ENCODE results near the gene TP53BP2. TPM values are rescaled to one million over a fixed set of nuclear protein-coding genes. Genes with fewer than 3 reads are reported as not detected.

Gene TP53BP2
- total and polyA plus RNA-seq, 10 donors, result 5.2 to 50.7 (median 39.5) TPM

- H3K4me1 ChIP-seq, result no peaks in the 10 kb centered on the region
- TF ChIP-seq POLR2A (IDR thresholded peaks at IDR 0.05), result no peak
- no peak for TF ChIP-seq POLR2AphosphoS5 (IDR thresholded peaks at IDR 0.05)
- no peak for TF ChIP-seq CTCF (IDR thresholded peaks at IDR 0.05 in 8 of 11, conservative IDR thresholded peaks at IDR 0.05 in 3 of 11)
- H3K4me3 ChIP-seq, result no peak overlapping the region
- WGBS, 5 donors, result 86 to 94% (median 93%) methylated on average over 7 to 9 of the region's 9 CpGs
- peak; percentile 61 for DNase-seq
- no peaks in the 10 kb centered on the region for H3K9me3 ChIP-seq
- intact Hi-C loops (cut with DNase I; ENCODE audit: low total_unique reads), result no loop called here
- peaks cover 0 to 100% (median 94%) of the 10 kb centered on the region in 6 donors for H3K36me3 ChIP-seq
- no peak overlapping the region for H3K27ac ChIP-seq
- H3K27me3 ChIP-seq (replicated peaks in 1 of 7), result no peaks in the 10 kb centered on the region
Observed at GRCh38 chr1:223755432-223755792, 90.3 kb downstream of the TP53BP2 start.

- peaks cover 0 to 1% (median 0%) of the 10 kb centered on the region in 6 donors for H3K4me1 ChIP-seq
- intact Hi-C loops (cut with DNase I; ENCODE audit: low total_unique reads), result no loop called here
- H3K9me3 ChIP-seq, result no peaks in the 10 kb centered on the region
- H3K36me3 ChIP-seq, result peaks cover 0 to 100% (median 93%) of the 10 kb centered on the region in 6 donors
- H3K27ac ChIP-seq, result no peak overlapping the region
- TF ChIP-seq POLR2AphosphoS5 (IDR thresholded peaks at IDR 0.05) (peak in 1 of 3 donors; percentile 7), CTCF (IDR thresholded peaks at IDR 0.05 in 8 of 11, conservative IDR thresholded peaks at IDR 0.05 in 3 of 11) (no peak)
- no peak overlapping the region for H3K4me3 ChIP-seq
- DNase-seq, result peak; percentile 62
- WGBS, 5 donors, result 93 to 96% (median 94%) methylated on average over 17 of the region's 17 CpGs
- H3K27me3 ChIP-seq (replicated peaks in 1 of 7), result no peaks in the 10 kb centered on the region
Observed at GRCh38 chr1:223754681-223755431, 90.9 kb downstream of the TP53BP2 start.

- no peaks in the 10 kb centered on the region for H3K27me3 ChIP-seq (replicated peaks in 1 of 7)
- intact Hi-C loops (cut with DNase I; ENCODE audit: low total_unique reads), result no loop called here
- H3K27ac ChIP-seq, result peak overlapping the region in 1 of 8 donors; percentile 6
- peak; percentile 78 for DNase-seq
- H3K36me3 ChIP-seq, result peaks cover 0 to 88% (median 75%) of the 10 kb centered on the region in 6 donors
- no peak overlapping the region for H3K4me3 ChIP-seq
- H3K9me3 ChIP-seq, result no peaks in the 10 kb centered on the region
- no peak for TF ChIP-seq POLR2AphosphoS5 (IDR thresholded peaks at IDR 0.05)
- 73 to 87% (median 80%) methylated on average over 15 of the region's 15 CpGs for WGBS, 5 donors
- H3K4me1 ChIP-seq, result peaks cover 4 to 20% (median 14%) of the 10 kb centered on the region in 6 donors
Observed at GRCh38 chr1:223752721-223753515, 92.8 kb downstream of the TP53BP2 start.

GRCh38 chr1:223751696-223752095, 94.1 kb downstream of the TP53BP2 start:
- no peak for DNase-seq
- H3K9me3 ChIP-seq, result no peaks in the 10 kb centered on the region
- TF ChIP-seq CTCF (IDR thresholded peaks at IDR 0.05 in 8 of 11, conservative IDR thresholded peaks at IDR 0.05 in 3 of 11), result no peak
- TF ChIP-seq POLR2AphosphoS5 (IDR thresholded peaks at IDR 0.05), result no peak
- TF ChIP-seq POLR2A (IDR thresholded peaks at IDR 0.05), result no peak
- 95 to 98% (median 96%) methylated on average over 4 of the region's 4 CpGs for WGBS, 5 donors
- no peak overlapping the region for H3K4me3 ChIP-seq
- peaks cover 0 to 87% (median 66%) of the 10 kb centered on the region in 6 donors for H3K36me3 ChIP-seq
- peaks cover 7 to 29% (median 21%) of the 10 kb centered on the region in 6 donors for H3K4me1 ChIP-seq
- no peak overlapping the region for H3K27ac ChIP-seq
- intact Hi-C loops (cut with DNase I; ENCODE audit: low total_unique reads), result no loop called here
- H3K27me3 ChIP-seq (replicated peaks in 1 of 7), result no peaks in the 10 kb centered on the region
